HepG2 (cell line): ENCODE data around the gene FCER1G. TPM values are rescaled to one million over a fixed set of nuclear protein-coding genes. Genes with fewer than 3 reads are reported as not detected.

Experiments used
- CREB3 ChIP-seq: sonication (generic); formaldehyde crosslinking; IDR thresholded peaks from 2 replicates; pipeline ENCODE4 v1.5.0; 2020; ENCODE audit warnings: missing genetic modification reagents
- EP300 ChIP-seq, 3 experiments: sonication (generic) in 1 of 3; formaldehyde crosslinking in 1 of 3; IDR thresholded peaks; 2 replicates each; pipeline versions ENCODE4 v1.5.1 to v1.6.1; 2011 to 2020; ENCODE audit warnings: low read depth in 2 of 3, low read length in 2 of 3, borderline replicate concordance in 1 of 3, improper control_type of control experiment in 1 of 3, mild to moderate bottlenecking in 1 of 3, missing genetic modification reagents in 1 of 3, moderate library complexity in 1 of 3
- FOXM1 ChIP-seq: sonication (generic); formaldehyde crosslinking; IDR thresholded peaks from 2 replicates; pipeline ENCODE4 v1.5.0; 2020; ENCODE audit warnings: missing genetic modification reagents
- IKZF5 ChIP-seq: IDR thresholded peaks from 2 replicates; pipeline ENCODE4 v1.6.1; 2018; ENCODE audit warnings: missing genetic modification reagents, mild to moderate bottlenecking, missing compliant biosample characterization
- PAXIP1 ChIP-seq: sonication (generic); formaldehyde crosslinking; conservative IDR thresholded peaks from 2 replicates; pipeline ENCODE4 v1.4.0; 2020; ENCODE audit warnings: mild to moderate bottlenecking, missing genetic modification reagents, moderate library complexity
- TEAD3 ChIP-seq: optimal IDR thresholded peaks from 2 replicates; pipeline ENCODE3; 2016; ENCODE audit warnings: borderline replicate concordance
- ZBTB40 ChIP-seq, 2 experiments: fragments of 450-650 bp in 1 of 2; sonication (generic) in 1 of 2; formaldehyde crosslinking in 1 of 2; IDR thresholded peaks; 2 replicates each; pipeline versions ENCODE4 v1.6.1 to v1.8.0; 2016 to 2022; ENCODE audit warnings: antibody characterized with exemption in 1 of 2, mild to moderate bottlenecking in 1 of 2, missing genetic modification reagents in 1 of 2
- ZMAT5 ChIP-seq: sonication (generic); formaldehyde crosslinking; IDR thresholded peaks from 2 replicates; pipeline ENCODE4 v1.5.0; 2020; ENCODE audit warnings: mild to moderate bottlenecking, low read depth, missing genetic modification reagents, borderline replicate concordance
- ZNF501 ChIP-seq: sonication (generic); formaldehyde crosslinking; IDR thresholded peaks from 2 replicates; pipeline ENCODE4 v1.5.1; 2020; ENCODE audit warnings: mild to moderate bottlenecking, moderate library complexity, missing genetic modification reagents
- polyA plus RNA-seq, 8 experiments: library from polyadenylated mRNA; depleted of rRNA in 3 of 8; stranded (reverse) in 7 of 8; unstranded in 1 of 8; fragments of >200 nt; fragmentation: Illumina TruSeq in 4 of 8; extraction: Trizol in 4 of 8; gene quantifications; 2 replicates each; pipeline versions ENCODE4 v1.2.1 to v1.2.3, GENCODE V29; 2011 to 2016; ENCODE audit warnings: low read depth in 4 of 8, missing spikeins in 1 of 8, mixed read lengths in 1 of 8; ENCODE audit not compliant: insufficient read depth in 1 of 8
- total RNA-seq, 5 experiments: library from RNA; depleted of rRNA; stranded (reverse); fragments of >200 nt; fragmentation: Illumina TruSeq; extraction: Trizol; gene quantifications; 2 replicates each; pipeline ENCODE4 v1.2.3, GENCODE V29; 2016; ENCODE audit warnings: low read depth in 1 of 5

The FCER1G gene
- total and polyA plus RNA-seq, 2 of the 13 experiments (the other 11 are each of a cell fraction or from before 2014, with no cell fraction given), result 1.3 to 6.4 TPM

GRCh38 chr1:161165742-161166668 is 49.1 kb upstream of the FCER1G start, which contains the start of gene PPOX (continued):
- peak; percentile 43 for TF ChIP-seq PAXIP1 (CRISPR knock-in tag)
- TF ChIP-seq IKZF5, result no peak; the same call in 1 of the 2 replicates
- no peak for TF ChIP-seq ZMAT5 (CRISPR knock-in tag)
- TF ChIP-seq FOXM1, result no peak
- no peak for TF ChIP-seq ZBTB40 (IDR thresholded peaks at IDR 0.05)
- peak; percentile 41; the same call in 1 of the 2 replicates for TF ChIP-seq ZBTB40 (CRISPR knock-in tag; IDR thresholded peaks at IDR 0.05)
- TF ChIP-seq EP300 (IDR thresholded peaks at IDR 0.05; ENCODE audit: low read depth in 2 of 2, low read length in 2 of 2), result 0 out of 4 replicates have a peak, but pooled peaks of 1 of the 2 experiments have one; percentile 10
- no peak; the same call in 1 of the 2 replicates for TF ChIP-seq EP300 (CRISPR knock-in tag; IDR thresholded peaks at IDR 0.05; ENCODE audit: borderline replicate concordance)
- TF ChIP-seq ZNF501 (CRISPR knock-in tag), result 0 out of 2 replicates have a peak, but pooled peaks have one; percentile 70
- TF ChIP-seq CREB3 (CRISPR knock-in tag), result no peak
- TF ChIP-seq TEAD3 (CRISPR knock-in tag), result no peak
